ENCODE data around the gene PLCB4.

DNA sequence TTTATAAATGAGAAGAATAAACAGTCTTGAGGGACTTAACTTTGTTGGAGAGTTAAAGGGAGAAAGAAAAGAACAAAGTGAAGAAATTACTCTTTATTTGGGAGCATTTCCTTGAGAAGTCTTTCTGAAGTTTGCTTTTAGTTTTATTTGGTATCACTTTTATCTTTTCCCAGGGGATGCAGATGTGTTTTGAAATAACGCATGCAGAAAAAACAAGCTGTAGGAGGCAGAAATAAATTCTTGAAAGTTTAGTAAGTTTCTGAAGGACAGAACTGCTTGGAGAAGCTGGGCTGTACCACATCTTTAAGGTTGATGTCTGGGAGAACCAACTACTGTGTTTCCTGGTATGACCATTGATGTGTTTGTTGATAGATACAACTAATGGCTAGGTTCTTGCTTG lies 75.0 kb downstream of the PLCB4 start:
- TF ChIP-seq, protein P1, sequence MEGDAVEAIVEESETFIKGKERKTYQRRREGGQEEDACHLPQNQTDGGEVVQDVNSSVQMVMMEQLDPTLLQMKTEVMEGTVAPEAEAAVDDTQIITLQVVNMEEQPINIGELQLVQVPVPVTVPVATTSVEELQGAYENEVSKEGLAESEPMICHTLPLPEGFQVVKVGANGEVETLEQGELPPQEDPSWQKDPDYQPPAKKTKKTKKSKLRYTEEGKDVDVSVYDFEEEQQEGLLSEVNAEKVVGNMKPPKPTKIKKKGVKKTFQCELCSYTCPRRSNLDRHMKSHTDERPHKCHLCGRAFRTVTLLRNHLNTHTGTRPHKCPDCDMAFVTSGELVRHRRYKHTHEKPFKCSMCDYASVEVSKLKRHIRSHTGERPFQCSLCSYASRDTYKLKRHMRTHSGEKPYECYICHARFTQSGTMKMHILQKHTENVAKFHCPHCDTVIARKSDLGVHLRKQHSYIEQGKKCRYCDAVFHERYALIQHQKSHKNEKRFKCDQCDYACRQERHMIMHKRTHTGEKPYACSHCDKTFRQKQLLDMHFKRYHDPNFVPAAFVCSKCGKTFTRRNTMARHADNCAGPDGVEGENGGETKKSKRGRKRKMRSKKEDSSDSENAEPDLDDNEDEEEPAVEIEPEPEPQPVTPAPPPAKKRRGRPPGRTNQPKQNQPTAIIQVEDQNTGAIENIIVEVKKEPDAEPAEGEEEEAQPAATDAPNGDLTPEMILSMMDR (IDR thresholded peaks at IDR 0.05) = no peak
- TF ChIP-seq POLR2A (IDR thresholded peaks at IDR 0.05) = no peak
